Esophagus squamous epithelium (tissue), 5 donors: ENCODE data around the gene CSMD2. TPM values are rescaled to one million over a fixed set of nuclear protein-coding genes. Genes with fewer than 3 reads are reported as not detected.

Experiments
- DNase-seq: peaks from one replicate; lab custom pipeline; 2025; lab: John Stamatoyannopoulos, UW
- H3K27ac ChIP-seq, 4 donors: fragments of 200-600 bp; sonication (generic); one replicate each; pipeline ENCODE4 v1.5.1; 2016 to 2019; ENCODE audit warnings: mild to moderate bottlenecking in 1 of 4
- H3K27me3 ChIP-seq, 4 donors: fragments of 200-600 bp; sonication (generic); 1 replicate in 3 of 4; 2 replicates in 1 of 4; pipeline versions ENCODE4 v1.5.1 to v1.6.0; 2017 to 2021; ENCODE audit warnings: antibody characterized with exemption in 1 of 4
- H3K36me3 ChIP-seq, 3 donors: fragments of 200-600 bp; sonication (generic); one replicate each; pipeline ENCODE4 v1.5.1; 2016 to 2019
- H3K4me1 ChIP-seq, 3 donors: fragments of 200-600 bp; sonication (generic); one replicate each; pipeline ENCODE4 v1.5.1; 2017 to 2019
- H3K4me3 ChIP-seq, 4 donors: fragments of 200-600 bp; sonication (generic); 1 replicate in 3 of 4; 2 replicates in 1 of 4; pipeline ENCODE4 v1.5.1; 2016 to 2019; ENCODE audit warnings: mild to moderate bottlenecking in 2 of 4, moderate library complexity in 1 of 4
- H3K9me3 ChIP-seq, 3 donors: fragments of 200-600 bp; sonication (generic); one replicate each; pipeline ENCODE4 v1.5.1; 2016 to 2019
- POLR2A ChIP-seq, 4 donors: fragments of 450-650 bp; IDR thresholded peaks; one replicate each; pipeline ENCODE4 v1.6.1; 2017; ENCODE audit warnings: antibody characterized with exemption in 4 of 4, mild to moderate bottlenecking in 4 of 4, moderate library complexity in 3 of 4
- WGBS, 2 donors: methylation state at CpG; one replicate each; pipeline ENCODE4 v1.1.5; 2018; 5-methylcytosine and 5-hydroxymethylcytosine counted together
- intact Hi-C: fragments of 100-400 bp; cut with DNase I; formaldehyde crosslinking; loops from one replicate; pipeline ENCODE4 v1.15.0; 2022
- total RNA-seq, 4 donors: library from RNA; depleted of rRNA; stranded (reverse); fragments of >200 nt; gene quantifications; one replicate each; pipeline ENCODE4 v1.1.0, GENCODE V29; 2016
- TF ChIP-seq, protein P1 (sequence below), 6 experiments: fragments of 450-650 bp in 4 of 6; fragments of 200-600 bp in 2 of 6; sonication (generic) in 2 of 6; IDR thresholded peaks; one replicate each; pipeline ENCODE4 v1.5.1; 2016 to 2019; ENCODE audit warnings: antibody characterized with exemption in 6 of 6, mild to moderate bottlenecking in 4 of 6, moderate library complexity in 4 of 6
- donor health status: DM: yes; HTN: yes; CAD: no.

The CSMD2 gene
- total RNA-seq, 4 donors from 2014 or later, result under 0.01 to 0.13 TPM; not detected in 2

GRCh38 chr1:34127006-34128000 is 37.7 kb downstream of the CSMD2 start:
- Histone ChIP-seq H3K36me3 (no peaks in the 10 kb centered on the region), H3K27ac (no peak overlapping the region), H3K4me1 (no peaks in the 10 kb centered on the region), H3K4me3 (no peak overlapping the region), H3K27me3 (peaks cover 0 to 45% (median 0%) of the 10 kb centered on the region in 4 donors), H3K9me3 (no peaks in the 10 kb centered on the region)
- no peak for DNase-seq
- TF ChIP-seq, protein P1, sequence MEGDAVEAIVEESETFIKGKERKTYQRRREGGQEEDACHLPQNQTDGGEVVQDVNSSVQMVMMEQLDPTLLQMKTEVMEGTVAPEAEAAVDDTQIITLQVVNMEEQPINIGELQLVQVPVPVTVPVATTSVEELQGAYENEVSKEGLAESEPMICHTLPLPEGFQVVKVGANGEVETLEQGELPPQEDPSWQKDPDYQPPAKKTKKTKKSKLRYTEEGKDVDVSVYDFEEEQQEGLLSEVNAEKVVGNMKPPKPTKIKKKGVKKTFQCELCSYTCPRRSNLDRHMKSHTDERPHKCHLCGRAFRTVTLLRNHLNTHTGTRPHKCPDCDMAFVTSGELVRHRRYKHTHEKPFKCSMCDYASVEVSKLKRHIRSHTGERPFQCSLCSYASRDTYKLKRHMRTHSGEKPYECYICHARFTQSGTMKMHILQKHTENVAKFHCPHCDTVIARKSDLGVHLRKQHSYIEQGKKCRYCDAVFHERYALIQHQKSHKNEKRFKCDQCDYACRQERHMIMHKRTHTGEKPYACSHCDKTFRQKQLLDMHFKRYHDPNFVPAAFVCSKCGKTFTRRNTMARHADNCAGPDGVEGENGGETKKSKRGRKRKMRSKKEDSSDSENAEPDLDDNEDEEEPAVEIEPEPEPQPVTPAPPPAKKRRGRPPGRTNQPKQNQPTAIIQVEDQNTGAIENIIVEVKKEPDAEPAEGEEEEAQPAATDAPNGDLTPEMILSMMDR (IDR thresholded peaks at IDR 0.05), result no peak
- no peak for TF ChIP-seq POLR2A (IDR thresholded peaks at IDR 0.05)
- WGBS, 2 donors, result 70% methylated on average over 15 of the region's 15 CpGs
- intact Hi-C loops, result no loop called here

DNA sequence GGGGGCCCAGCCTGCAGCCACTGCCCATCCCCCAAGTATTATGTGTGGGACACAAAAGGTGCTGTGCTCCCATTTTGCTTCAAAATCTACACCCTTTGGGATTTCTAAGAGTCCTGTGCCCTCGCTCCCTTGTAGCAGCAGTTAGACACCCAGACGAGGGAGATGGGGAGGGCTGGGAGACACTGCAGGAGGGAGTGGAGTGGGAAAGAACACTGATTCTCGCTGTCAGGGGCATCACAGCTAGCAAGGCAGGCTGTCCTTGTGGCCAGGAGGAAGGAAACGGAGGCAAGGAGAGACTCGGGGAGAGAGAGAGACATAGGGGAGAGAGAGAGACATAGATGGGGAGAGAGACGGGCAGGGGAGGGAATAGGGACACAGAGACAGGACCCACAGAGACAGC is 38.5 kb downstream of the CSMD2 start:
- H3K4me3 ChIP-seq, result no peak overlapping the region
- intact Hi-C loops, result no loop called here
- TF ChIP-seq, protein P1 (IDR thresholded peaks at IDR 0.05), result no peak
- TF ChIP-seq POLR2A (IDR thresholded peaks at IDR 0.05), result no peak
- DNase-seq, result no peak
- peaks cover 0 to 47% (median 0%) of the 10 kb centered on the region in 4 donors for H3K27me3 ChIP-seq
- 52 to 54% methylated on average over 4 to 5 of the region's 6 CpGs for WGBS, 2 donors
- no peak overlapping the region for H3K27ac ChIP-seq
- no peaks in the 10 kb centered on the region for H3K4me1 ChIP-seq
- H3K9me3 ChIP-seq, result no peaks in the 10 kb centered on the region
- H3K36me3 ChIP-seq, result no peaks in the 10 kb centered on the region

DNA sequence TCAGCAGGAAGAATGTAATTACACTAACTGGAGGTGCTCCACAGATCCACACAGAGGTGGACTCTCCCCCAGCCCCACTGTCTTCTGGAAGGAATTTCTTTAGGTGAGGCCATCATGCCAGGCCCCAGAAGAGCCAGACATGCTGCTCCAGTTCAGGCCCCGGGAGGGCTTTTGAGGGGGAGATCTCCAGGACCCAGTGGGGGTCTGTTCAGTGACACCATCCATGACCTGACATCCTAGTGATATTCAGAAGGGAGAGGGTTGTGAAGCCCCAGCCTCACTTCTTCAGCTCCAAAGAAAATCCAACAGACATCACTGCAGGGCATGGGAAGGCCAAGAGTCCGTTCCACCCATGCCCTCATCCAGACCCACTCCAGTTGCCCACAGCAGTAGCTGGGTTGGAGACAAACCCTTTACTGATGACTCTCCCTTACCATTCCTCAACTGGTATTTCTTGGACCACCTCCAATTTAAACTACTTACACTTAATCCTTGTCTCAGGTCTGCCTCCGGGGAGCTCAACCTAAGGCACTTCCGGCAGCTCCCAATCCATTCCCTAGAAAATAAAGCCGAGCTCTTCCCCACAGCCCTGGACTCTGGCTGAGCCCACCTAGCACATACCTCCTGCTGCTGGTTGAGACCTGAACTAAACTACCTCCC is 39.2 kb downstream of the CSMD2 start:
- 57 to 83% methylated on average over 2 to 4 of the region's 5 CpGs for WGBS, 2 donors
- no peaks in the 10 kb centered on the region for H3K4me1 ChIP-seq
- intact Hi-C loops, result no loop called here
- H3K27ac ChIP-seq, result no peak overlapping the region
- no peak for DNase-seq
- no peaks in the 10 kb centered on the region for H3K36me3 ChIP-seq
- no peak overlapping the region for H3K4me3 ChIP-seq
- TF ChIP-seq, protein P1 (IDR thresholded peaks at IDR 0.05), result no peak
- no peak for TF ChIP-seq POLR2A (IDR thresholded peaks at IDR 0.05)
- no peaks in the 10 kb centered on the region for H3K9me3 ChIP-seq
- H3K27me3 ChIP-seq, result peaks cover 0 to 47% (median 0%) of the 10 kb centered on the region in 4 donors

DNA sequence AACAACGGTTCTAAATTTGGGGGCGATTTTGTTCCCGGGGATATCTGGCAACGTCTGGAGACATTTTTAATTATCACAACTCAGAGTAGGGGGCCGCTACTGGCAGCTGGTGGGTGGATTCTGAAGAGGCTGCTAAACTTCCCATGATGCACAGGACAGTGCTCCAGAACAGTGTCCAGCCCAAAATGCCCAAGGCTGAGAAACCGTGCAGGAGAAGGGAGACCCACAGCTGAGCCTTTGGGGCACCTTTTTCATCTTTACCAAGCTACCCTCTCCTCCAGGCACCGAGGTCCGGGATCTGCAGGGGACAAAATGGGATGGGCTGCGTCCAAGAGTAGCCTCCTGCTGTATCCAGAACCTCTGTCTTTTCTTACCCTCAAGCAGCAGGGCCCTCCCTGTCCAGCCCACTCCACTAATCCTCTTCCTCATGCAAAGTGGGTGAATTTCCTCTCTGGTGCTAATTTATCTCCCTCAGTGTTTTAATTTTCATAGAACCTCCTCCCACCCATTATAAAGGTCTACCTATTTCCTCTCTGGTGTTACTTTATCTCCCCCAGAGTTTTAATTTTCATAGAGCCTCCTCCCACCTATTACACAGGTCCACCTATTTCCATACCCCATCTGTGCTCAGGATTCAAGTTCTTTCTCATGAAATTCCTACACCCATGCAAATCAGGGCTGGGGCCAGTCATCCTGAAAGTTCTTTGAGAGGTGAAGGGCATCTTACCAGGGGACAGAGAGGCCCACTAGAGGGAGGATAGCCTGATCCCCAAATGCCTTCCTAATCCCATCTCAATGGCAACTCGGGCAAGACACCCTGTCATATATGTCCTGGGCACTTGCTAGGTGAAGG is 42.7 kb downstream of the CSMD2 start:
- Histone ChIP-seq H3K27ac (no peak overlapping the region), H3K9me3 (peaks cover 0 to 11% (median 0%) of the 10 kb centered on the region in 3 donors), H3K4me1 (no peaks in the 10 kb centered on the region), H3K36me3 (no peaks in the 10 kb centered on the region), H3K4me3 (no peak overlapping the region), H3K27me3 (peaks cover 0 to 31% (median 0%) of the 10 kb centered on the region in 4 donors)
- intact Hi-C loops, result no loop called here
- TF ChIP-seq, protein P1 (IDR thresholded peaks at IDR 0.05), result no peak
- TF ChIP-seq POLR2A (IDR thresholded peaks at IDR 0.05), result no peak
- DNase-seq, result no peak
- 76 to 78% methylated on average over 8 to 10 of the region's 10 CpGs for WGBS, 2 donors
